GM19452 (cell line): ENCODE data around the gene SKAP1.
A peak's percentile ranks its signal among the peaks of the same experiment; 100 is the strongest.

Experiments used
- ATAC-seq: cut with Tn5 transposase; IDR thresholded peaks from one replicate; pipeline ENCODE4 v1.9.1; 2021; ENCODE audit not compliant: unreplicated experiment

SKAP1 gene

GRCh38 chr17:48429638-48430586 lies at the start of gene SKAP1:
TSS of gene SKAP1 (minus strand) at chr17:48430214.
- no peak for ATAC-seq

- ATAC-seq: no peak
Measured at GRCh38 chr17:48479014-48479402, 49.0 kb upstream of the SKAP1 start.

DNA sequence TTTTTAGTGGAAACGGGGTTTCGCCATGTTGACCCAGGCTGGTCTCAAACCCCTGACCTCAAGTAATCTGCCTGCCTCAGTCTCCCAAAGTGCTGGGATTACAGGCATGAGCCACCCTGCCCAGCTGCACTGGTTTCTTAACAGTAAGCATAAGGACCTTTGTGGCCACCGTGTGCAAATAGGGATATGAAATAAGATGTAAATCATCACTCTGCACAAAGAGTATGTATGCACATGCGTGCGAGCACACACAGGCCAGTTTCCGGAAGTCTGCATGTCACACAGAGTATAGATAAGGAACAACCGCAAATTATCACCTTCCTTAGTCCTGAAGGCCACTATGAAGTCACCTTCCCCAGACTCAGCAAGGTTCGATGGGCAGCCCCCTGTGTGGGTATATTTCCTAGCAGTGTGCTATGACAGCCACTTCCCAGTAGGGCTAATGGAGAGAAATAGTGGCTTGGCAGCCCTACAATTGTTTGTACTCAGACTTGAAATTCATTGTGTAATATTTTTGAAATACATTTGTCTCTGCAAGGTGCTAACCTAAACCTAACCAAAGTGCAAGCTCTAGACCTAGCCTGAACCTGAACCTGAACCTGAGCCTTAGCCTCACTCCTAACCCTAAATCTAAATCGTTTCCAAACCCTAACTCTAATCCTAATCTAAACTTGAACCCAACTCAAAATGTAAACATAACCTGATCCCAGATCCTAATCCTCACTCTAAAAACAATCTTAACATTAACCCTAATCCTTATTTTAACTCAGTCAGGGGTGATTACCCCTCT lies 48.4 kb upstream of the SKAP1 start:
- peak; percentile 92 for ATAC-seq

DNA sequence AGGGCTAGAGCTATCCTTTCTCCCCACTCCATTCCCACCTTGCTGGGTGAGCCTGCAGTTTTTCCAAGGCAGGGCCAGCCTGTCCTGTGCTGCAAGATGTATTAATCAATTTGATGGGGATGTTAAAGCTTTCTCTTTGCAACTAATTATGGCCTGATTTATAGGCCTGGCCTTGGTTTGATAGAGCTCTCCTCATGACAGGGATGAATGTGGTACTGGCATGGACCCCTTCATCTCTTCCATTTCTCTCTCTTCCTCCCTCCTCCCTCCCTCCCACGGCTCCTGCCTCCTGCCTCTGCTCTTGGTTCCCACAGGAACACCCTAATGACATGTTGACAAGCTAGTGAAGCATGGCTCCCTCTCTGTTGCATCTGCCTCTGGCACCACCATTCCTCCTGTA lies 47.2 kb upstream of the SKAP1 start:
- no peak for ATAC-seq

DNA sequence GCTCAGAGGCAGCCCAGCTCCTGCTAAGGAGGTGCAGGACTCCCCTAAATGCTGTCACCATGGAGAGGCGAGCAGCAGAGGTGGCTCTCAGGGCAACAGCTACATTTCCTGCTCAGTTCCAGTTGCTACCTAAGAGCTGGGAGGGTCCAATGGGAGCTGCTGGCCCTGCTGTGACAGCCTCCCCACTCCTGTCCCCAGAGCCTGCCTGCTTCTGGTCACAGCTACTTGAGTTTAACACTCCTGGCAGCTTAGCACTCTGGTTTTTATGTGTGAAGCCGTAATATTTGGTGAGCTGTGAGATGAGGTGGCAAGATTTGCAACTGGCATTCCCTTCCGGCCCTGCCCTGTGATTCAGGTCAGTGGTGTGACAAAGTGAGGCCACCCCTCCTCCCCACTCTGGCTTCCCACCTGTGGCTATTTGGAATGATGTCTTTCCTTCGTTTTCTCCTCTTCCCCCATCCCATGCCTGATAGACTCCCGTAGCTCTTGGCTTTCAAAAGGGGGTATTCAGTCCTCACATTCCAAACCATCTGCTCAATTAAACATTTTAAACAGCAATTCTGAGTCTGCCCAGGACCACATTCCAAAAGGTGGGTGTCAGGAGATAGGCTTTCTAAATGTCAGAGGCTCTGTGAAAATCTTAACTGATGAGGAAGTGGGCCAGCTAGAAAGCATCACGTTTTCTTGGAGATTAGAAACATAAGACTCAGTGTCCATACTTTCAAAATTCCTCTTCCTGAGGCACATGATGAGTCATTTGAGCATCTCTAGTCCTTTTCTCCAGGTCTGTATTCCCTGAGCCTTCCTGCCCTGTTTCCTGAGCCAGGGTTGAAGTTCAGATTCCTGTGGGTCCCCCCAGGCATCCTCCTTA lies 42.6 kb upstream of the SKAP1 start:
- ATAC-seq: no peak

GRCh38 chr17:48471817-48472410 lies 41.9 kb upstream of the SKAP1 start:
- no peak for ATAC-seq

GRCh38 chr17:48470388-48471034 lies 40.5 kb upstream of the SKAP1 start:
- ATAC-seq: no peak

DNA sequence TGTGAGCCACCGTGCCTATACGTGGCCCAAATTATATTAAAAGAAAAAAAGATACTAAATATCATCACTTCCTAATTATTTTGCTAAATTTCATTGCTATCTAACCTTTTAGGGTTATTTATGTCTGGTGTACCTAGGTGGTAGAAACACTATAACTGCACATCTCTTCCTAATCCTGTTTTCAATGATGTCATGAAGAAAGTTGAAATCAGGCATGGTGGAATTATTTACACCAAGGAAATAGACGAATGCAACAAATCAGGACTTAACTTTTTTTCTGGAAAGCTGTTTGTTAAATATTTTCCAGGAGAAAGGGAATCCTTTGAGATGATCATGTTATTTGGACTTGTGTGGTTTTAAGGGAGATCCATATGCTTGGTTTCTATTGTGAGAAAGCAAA lies 39.2 kb upstream of the SKAP1 start:
- ATAC-seq: no peak

- no peak for ATAC-seq
Measured at GRCh38 chr17:48468299-48468698, 38.3 kb upstream of the SKAP1 start.

DNA sequence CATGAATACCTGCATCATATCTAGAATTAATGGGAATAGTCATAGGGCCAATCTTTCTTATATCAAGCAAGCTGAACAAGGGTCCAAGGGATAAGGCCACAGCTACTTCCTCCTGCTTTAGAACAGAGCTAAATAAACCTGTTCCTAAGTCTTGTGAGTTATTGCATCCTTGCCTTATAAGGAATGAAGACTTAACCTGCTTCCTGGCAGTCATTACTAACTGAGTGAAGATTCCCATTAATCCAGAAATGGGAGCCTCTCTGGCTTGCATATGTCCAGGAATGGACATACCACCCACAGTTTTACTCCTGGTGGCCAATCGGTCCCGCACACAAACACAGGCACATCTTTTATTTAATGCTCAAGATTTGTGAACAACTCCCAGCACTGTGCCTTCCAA lies 35.9 kb upstream of the SKAP1 start:
- ATAC-seq: no peak

DNA sequence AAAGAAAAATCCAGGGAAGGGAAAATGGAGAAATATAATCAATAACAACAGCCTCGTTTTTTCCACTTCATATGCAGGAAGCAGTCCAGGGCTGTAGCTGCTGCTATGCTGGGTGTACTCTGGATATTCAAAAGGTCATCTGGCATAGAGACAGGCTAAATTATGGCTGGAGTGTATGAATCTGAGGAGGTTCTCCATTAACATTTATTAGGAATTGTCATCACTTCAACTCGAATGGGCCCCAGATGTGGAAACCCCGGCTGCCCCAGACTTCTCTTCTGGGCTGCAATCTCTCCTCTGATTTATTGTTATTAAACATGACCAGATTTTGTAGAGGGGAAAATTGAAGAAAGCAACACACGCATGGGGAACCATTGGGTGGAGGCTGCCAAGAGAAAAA lies 33.5 kb upstream of the SKAP1 start:
- no peak for ATAC-seq

DNA sequence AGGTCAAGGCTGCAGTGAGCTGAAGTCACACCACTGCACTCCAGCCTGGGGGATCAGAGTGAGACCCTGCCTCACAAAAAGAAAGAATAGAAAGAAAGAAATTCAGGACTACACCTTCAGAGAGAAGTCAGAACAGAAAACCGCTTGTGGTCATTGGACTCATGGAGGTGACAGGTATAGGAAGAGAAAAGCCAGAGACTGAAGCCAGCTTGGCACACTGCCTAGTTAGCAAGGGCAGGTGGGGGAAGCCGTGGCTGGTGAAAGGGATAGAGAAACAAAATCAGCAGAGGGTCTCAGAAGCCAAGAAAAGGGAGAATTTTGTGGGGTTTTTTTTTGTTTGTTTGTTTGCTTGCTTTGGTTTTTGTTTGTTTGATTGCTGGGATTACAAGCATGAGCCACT lies 32.9 kb upstream of the SKAP1 start:
- ATAC-seq: no peak

DNA sequence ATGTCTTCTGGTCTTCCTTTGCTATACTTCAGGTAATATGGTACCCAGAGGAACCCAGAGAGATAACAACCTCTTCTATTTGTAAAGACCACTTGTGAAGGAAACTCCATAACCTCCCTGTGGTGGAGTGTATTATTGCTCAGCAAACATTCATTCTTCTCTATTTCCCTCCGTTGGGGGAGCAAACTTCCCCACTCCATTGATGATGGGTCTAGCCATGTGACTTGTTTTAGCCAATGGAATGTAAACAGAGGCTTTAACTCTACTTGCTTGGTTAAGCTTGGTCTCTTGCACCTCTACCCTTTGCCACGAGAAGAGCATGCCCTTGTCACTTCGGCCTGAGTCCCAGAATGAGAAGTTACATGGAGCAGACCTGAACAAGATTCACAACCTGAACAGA lies 30.0 kb upstream of the SKAP1 start:
- no peak for ATAC-seq

GRCh38 chr17:48459070-48459844 lies 29.2 kb upstream of the SKAP1 start:
- ATAC-seq: no peak

- ATAC-seq: no peak
Measured at GRCh38 chr17:48457080-48457836, 27.2 kb upstream of the SKAP1 start.

GRCh38 chr17:48456589-48456988 lies 26.6 kb upstream of the SKAP1 start:
- no peak for ATAC-seq

DNA sequence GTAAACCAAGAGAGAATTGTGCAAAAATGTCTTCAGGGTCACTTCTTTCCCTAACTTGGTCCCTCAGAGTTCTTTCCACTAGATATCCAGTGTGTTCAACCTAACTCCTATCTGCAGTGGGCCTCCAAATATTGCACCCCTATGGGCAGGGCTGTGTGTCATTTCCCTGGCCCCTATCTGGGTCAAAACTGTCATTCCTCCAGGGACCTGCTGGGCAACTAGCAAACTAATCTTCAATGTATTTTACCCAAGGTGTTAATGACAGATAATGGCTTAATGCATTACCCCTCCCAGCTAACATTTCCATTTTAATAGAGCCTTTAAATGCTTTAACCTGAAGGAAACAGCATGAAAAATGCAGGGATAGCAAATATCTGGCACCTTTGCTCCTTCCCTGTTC lies 25.8 kb upstream of the SKAP1 start:
- ATAC-seq: no peak

- no peak for ATAC-seq
Measured at GRCh38 chr17:48453447-48453846, 23.4 kb upstream of the SKAP1 start.

DNA sequence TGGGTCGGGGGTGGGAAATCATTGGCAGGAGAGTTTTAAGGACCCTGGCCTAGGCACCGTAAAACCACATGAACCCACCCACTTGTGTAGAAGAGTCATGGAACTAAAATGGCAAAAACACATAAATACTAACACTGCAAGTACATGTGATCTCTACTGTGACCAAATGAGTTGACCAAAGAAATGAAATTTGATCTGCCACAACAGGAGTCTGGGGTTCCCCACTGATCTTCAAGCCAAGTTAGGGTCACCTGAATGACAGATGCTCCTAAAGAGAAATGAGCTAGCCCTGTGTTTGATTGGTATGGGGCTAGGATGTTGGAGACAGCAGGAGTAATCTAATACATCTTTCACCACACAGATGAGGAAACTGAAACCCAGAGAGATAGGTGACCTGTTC lies 21.5 kb upstream of the SKAP1 start:
- no peak for ATAC-seq
